Adrenal gland (tissue), 12 donors: ENCODE results near the gene TXNRD2. TPM values are rescaled to one million over a fixed set of nuclear protein-coding genes. Genes with fewer than 3 reads are reported as not detected.

Experiments
- DNase-seq, 7 donors: peaks; one replicate each; pipeline ENCODE4 v3.0.0-alpha.2; 2019 to 2020
- H3K27ac ChIP-seq, 5 donors: fragments of 200-600 bp; sonication (generic) in 4 of 5; 1 replicate in 3 of 5; 2 replicates in 2 of 5; pipeline versions ENCODE4 v1.5.1 to v1.8.0; 2016 to 2020; ENCODE audit warnings: mild to moderate bottlenecking in 1 of 5
- H3K27me3 ChIP-seq: fragments of 200-600 bp; 2 replicates; pipeline ENCODE4 v1.8.0; 2021
- H3K36me3 ChIP-seq, 2 donors: fragments of 200-600 bp; replicated peaks in 1 of 2; 1 replicate in 1 of 2; 2 replicates in 1 of 2; pipeline versions ENCODE4 v1.5.1 to v1.8.0; 2018 to 2022
- H3K4me1 ChIP-seq, 2 donors: fragments of 200-600 bp; replicated peaks in 1 of 2; 1 replicate in 1 of 2; 2 replicates in 1 of 2; pipeline versions ENCODE4 v1.5.1 to v1.8.0; 2018 to 2021
- H3K4me3 ChIP-seq, 4 donors: fragments of 200-600 bp; sonication (generic) in 3 of 4; one replicate each; pipeline ENCODE4 v1.5.1; 2016 to 2018
- H3K9me3 ChIP-seq, 3 donors: fragments of 200-600 bp; sonication (generic) in 1 of 3; replicated peaks in 1 of 3; 1 replicate in 2 of 3; 2 replicates in 1 of 3; pipeline versions ENCODE4 v1.5.1 to v1.8.0; 2016 to 2021
- POLR2A ChIP-seq, 2 donors: fragments of 450-650 bp; IDR thresholded peaks; one replicate each; pipeline ENCODE4 v1.6.1; 2017; ENCODE audit warnings: antibody characterized with exemption in 2 of 2, mild to moderate bottlenecking in 2 of 2, moderate library complexity in 1 of 2
- WGBS, 4 donors: extraction: QIAGEN DNeasy Blood & Tissue Kit in 2 of 4; methylation state at CpG; one replicate each; pipeline versions ENCODE4 v1.1.5 to v1.1.7; 2013 to 2017; 5-methylcytosine and 5-hydroxymethylcytosine counted together
- intact Hi-C, 2 donors: fragments of 100-400 bp; cut with DNase I; formaldehyde crosslinking; loops; one replicate each; pipeline versions ENCODE4 v1.14.1 to v1.15.0; 2022 to 2023
- polyA plus RNA-seq, 3 donors: library from polyadenylated mRNA; stranded (reverse); fragments of 200-250 nt in 2 of 3; fragments of 350-450 nt in 1 of 3; fragmentation: Illumina TruSeq in 1 of 3; extraction: RNeasy Lipid Tissue Mini Kit (QIAGEN cat#74804) in 1 of 3; gene quantifications; one replicate each; pipeline ENCODE4 v1.2.3, GENCODE V29; 2013 to 2014
- total RNA-seq, 9 donors: library from RNA; depleted of rRNA in 4 of 9; stranded (reverse); fragments of >200 nt in 4 of 9; fragments of 120-200 nt in 1 of 9; fragmentation: NEBNext Ultra II Directional in 1 of 9; extraction: Animal tissue kit (Norgen Biotek cat#: 25700) in 1 of 9; gene quantifications; one replicate each; pipeline versions ENCODE4 v1.1.0 to v1.2.4, GENCODE V29; 2013 to 2023
- TF ChIP-seq, protein P1 (sequence below), 6 experiments: fragments of 450-650 bp in 4 of 6; fragments of 200-600 bp in 2 of 6; sonication (generic) in 1 of 6; IDR thresholded peaks; 1 replicate in 5 of 6; 2 replicates in 1 of 6; pipeline versions ENCODE4 v1.5.1 to v1.8.0; 2016 to 2021; ENCODE audit warnings: antibody characterized with exemption in 6 of 6, mild to moderate bottlenecking in 2 of 6, moderate library complexity in 1 of 6
- donor health status: healthy with polysubstance abuse.
- donor health status: Bipolar disorder and iron deficiency.
- donor health status: DM: yes; HTN: yes; CAD: no.
- donor health status: DM: no; HTN: no; CAD: no.
- donor health status: DM: no; HTN: no; CAD: no.
- donor health status: DM: yes; HTN: yes; CAD: no.

TXNRD2 gene
- total and polyA plus RNA-seq, 12 donors, result 39.6 to 171 (median 59.5) TPM

DNA sequence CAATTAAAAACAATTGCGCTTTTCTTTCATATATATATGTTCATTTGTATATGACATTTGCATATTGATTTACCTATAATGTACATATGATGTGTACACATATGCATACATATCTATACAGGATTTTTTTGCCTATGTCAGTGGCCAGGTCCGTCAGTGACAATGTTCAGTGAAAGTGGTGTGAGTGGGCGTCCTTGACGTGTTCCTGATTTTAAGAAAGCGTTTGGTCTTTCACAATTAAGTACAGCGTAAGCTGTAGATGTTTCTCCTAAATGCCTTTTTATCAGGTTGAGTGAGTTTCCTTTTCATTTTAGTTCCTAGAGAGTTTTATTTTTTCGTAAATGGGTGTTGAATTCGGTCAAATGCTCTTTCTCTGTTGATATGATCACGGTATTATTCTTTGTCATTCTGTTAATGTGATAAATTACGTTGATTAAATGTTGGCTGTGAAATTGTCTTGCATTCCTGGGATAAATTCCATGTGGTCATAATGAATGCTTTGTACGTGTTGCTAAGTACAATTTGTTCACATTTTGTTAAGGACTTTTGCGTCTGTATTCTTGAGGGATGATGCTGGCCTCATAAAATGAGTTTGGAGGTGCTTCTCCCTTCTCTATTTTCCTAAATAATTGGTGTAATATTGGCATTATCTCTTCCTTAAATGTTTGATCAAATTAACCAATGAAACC, 76.3 kb downstream of the TXNRD2 start:
- WGBS, 4 donors, result 81 to 84% (median 83%) methylated on average over 12 of the region's 12 CpGs
- DNase-seq, result no peak
- intact Hi-C loops, result no loop called here
- Histone ChIP-seq H3K36me3 (no peaks in the 10 kb centered on the region), H3K27me3 (no peaks in the 10 kb centered on the region), H3K4me1 (no peaks in the 10 kb centered on the region), H3K4me3 (no peak overlapping the region), H3K27ac (no peak overlapping the region), H3K9me3 (no peaks in the 10 kb centered on the region)
- TF ChIP-seq, protein P1, sequence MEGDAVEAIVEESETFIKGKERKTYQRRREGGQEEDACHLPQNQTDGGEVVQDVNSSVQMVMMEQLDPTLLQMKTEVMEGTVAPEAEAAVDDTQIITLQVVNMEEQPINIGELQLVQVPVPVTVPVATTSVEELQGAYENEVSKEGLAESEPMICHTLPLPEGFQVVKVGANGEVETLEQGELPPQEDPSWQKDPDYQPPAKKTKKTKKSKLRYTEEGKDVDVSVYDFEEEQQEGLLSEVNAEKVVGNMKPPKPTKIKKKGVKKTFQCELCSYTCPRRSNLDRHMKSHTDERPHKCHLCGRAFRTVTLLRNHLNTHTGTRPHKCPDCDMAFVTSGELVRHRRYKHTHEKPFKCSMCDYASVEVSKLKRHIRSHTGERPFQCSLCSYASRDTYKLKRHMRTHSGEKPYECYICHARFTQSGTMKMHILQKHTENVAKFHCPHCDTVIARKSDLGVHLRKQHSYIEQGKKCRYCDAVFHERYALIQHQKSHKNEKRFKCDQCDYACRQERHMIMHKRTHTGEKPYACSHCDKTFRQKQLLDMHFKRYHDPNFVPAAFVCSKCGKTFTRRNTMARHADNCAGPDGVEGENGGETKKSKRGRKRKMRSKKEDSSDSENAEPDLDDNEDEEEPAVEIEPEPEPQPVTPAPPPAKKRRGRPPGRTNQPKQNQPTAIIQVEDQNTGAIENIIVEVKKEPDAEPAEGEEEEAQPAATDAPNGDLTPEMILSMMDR (IDR thresholded peaks at IDR 0.05), result no peak

DNA sequence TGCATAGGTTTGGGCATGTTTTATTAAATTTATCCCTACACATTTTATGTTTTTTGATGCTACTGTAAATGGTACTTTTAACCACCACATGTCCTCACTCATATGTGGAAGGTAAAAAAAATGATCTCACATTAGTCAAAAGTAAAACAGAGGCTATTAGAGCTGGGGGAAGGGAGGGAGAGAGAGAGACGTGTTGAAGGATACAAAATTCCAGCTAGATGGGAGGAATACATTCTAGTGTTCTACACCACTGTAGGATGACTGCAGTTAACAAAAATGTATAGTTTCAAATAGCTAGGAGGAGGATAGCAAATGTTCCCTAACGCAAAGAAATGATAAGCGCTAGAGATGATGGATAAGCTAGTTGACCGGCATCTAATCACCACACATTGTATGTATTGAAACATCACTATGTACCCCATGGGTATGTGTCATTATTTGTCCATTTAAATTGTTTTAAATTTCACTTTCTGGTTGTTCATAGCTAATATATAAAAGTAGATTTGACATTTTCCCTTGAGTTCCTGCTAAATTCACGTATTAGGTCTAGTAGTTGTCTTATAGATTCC, 77.0 kb downstream of the TXNRD2 start:
- Histone ChIP-seq H3K4me1 (no peaks in the 10 kb centered on the region), H3K27ac (no peak overlapping the region), H3K9me3 (no peaks in the 10 kb centered on the region), H3K27me3 (no peaks in the 10 kb centered on the region), H3K36me3 (no peaks in the 10 kb centered on the region), H3K4me3 (no peak overlapping the region)
- TF ChIP-seq POLR2A (IDR thresholded peaks at IDR 0.05), result no peak
- TF ChIP-seq, protein P1 (IDR thresholded peaks at IDR 0.05), result no peak
- intact Hi-C loops, result no loop called here
- DNase-seq, result no peak
- 93 to 96% (median 94%) methylated on average over 5 of the region's 5 CpGs for WGBS, 4 donors

DNA sequence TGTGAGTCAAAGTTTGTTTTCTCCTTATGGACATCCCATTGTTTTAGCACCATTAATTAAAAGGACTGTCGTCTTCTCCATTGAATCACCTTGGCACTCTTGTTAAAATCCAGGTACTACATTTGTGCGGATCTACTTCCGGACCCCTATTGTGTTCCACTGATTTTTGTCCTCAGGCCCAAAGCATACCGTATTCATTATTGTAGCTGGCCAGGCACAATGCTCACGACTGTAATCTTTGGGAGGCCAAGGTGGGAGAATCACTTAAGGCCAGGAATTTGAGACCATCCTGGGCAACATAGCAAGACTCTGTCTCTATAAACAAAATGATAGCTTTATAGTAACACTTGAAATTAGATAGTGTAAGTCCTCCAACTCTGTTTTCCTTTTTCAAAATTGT, 78.0 kb downstream of the TXNRD2 start:
- 92 to 95% (median 93%) methylated on average over 5 of the region's 5 CpGs for WGBS, 4 donors
- H3K9me3 ChIP-seq, result no peaks in the 10 kb centered on the region
- TF ChIP-seq POLR2A (IDR thresholded peaks at IDR 0.05), result no peak
- TF ChIP-seq, protein P1 (IDR thresholded peaks at IDR 0.05), result no peak
- H3K36me3 ChIP-seq, result no peaks in the 10 kb centered on the region
- intact Hi-C loops, result no loop called here
- no peak for DNase-seq
- no peak overlapping the region for H3K27ac ChIP-seq
- H3K4me1 ChIP-seq, result no peaks in the 10 kb centered on the region
- no peaks in the 10 kb centered on the region for H3K27me3 ChIP-seq
- H3K4me3 ChIP-seq, result no peak overlapping the region

DNA sequence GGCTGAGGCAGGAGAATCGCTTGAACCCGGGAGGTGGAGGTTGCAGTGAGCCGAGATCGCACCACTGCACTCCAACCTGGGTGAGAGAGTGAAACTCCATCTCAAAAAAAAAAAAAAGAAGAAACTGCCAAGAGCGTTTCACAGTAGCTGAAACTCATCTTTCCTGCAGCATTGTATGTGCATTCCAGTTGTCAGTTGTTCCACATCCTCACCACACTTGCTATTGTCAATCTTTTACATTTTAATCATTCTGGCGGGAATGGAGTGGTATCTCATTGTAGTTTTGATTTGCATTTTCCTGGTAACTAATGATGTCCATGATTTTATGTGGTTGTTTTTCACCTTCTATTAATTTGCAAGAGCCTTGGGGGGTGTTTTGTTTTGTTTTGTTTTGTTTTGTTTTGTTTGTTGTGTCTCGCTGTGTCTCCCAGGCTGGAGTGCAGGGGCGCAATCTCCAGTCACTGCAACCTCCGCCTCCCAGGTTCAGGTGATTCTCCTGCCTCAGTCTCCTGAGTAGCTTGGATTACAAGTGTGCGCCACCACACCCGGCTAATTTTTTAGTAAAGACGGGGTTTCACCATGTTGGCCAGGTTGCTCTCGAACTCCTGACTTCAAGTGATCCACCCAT, 78.9 kb downstream of the TXNRD2 start:
- no peaks in the 10 kb centered on the region for H3K27me3 ChIP-seq
- no peak overlapping the region for H3K27ac ChIP-seq
- no peak overlapping the region for H3K4me3 ChIP-seq
- no peak for TF ChIP-seq POLR2A (IDR thresholded peaks at IDR 0.05)
- TF ChIP-seq, protein P1 (IDR thresholded peaks at IDR 0.05), result no peak
- H3K4me1 ChIP-seq, result no peaks in the 10 kb centered on the region
- WGBS, 4 donors, result 94 to 97% (median 96%) methylated on average over 13 of the region's 13 CpGs
- no peaks in the 10 kb centered on the region for H3K9me3 ChIP-seq
- intact Hi-C loops, result no loop called here
- DNase-seq, result no peak
- no peaks in the 10 kb centered on the region for H3K36me3 ChIP-seq
